HL-60 (cell line): ENCODE measurements around the gene ANKRD35.

Experiments
- CTCF ChIP-seq: IDR thresholded peaks from one replicate; pipeline ENCODE4 v1.5.1; 2011; ENCODE audit warnings: low read length, control low read depth, inconsistent platforms; ENCODE audit not compliant: insufficient read depth
- POLR2AphosphoS5 ChIP-seq: IDR thresholded peaks from 2 replicates; pipeline ENCODE4 v1.6.1; 2012; ENCODE audit warnings: low read depth
- REST ChIP-seq: IDR thresholded peaks from 2 replicates; pipeline ENCODE4 v1.6.1; 2012; ENCODE audit warnings: low read depth; ENCODE audit not compliant: insufficient replicate concordance

- no peak for TF ChIP-seq CTCF
- TF ChIP-seq POLR2AphosphoS5: no peak
- TF ChIP-seq REST: no peak
Observed at GRCh38 chr1:145886390-145886789, 724 bp upstream of the ANKRD35 start.
